Heart right ventricle (tissue), 16 donors: ENCODE measurements around the gene ZNF865. TPM values are rescaled to one million over a fixed set of nuclear protein-coding genes. Genes with fewer than 3 reads are reported as not detected.
A peak's percentile ranks its signal among the peaks of the same experiment; 100 is the strongest.

Experiments
- ATAC-seq, 8 donors: fragments of 200-7000 bp; cut with Tn5 transposase; one replicate each; pipeline ENCODE4 v1.9.1; 2020; ENCODE audit warnings: mild to moderate bottlenecking in 8 of 8, moderate library complexity in 8 of 8, moderate number of reproducible peaks in 1 of 8
- DNase-seq, 2 donors: peaks; one replicate each; pipeline ENCODE4 v3.0.0-alpha.2; 2020
- H3K27ac ChIP-seq, 10 donors: fragments of 200-600 bp; sonication (generic) in 2 of 10; one replicate each; pipeline versions ENCODE4 v1.5.0 to v1.8.0; 2020 to 2022; ENCODE audit warnings: mild to moderate bottlenecking in 3 of 10
- H3K27me3 ChIP-seq, 7 donors: fragments of 200-600 bp; one replicate each; pipeline ENCODE4 v1.8.0; 2021 to 2022; ENCODE audit warnings: mild to moderate bottlenecking in 2 of 7
- H3K36me3 ChIP-seq, 9 donors: fragments of 200-600 bp; sonication (generic) in 1 of 9; one replicate each; pipeline versions ENCODE4 v1.5.0 to v1.8.0; 2020 to 2022; ENCODE audit warnings: mild to moderate bottlenecking in 2 of 9
- H3K4me1 ChIP-seq, 9 donors: fragments of 200-600 bp; sonication (generic) in 1 of 9; one replicate each; pipeline versions ENCODE4 v1.5.0 to v1.8.0; 2020 to 2022; ENCODE audit warnings: mild to moderate bottlenecking in 4 of 9
- H3K4me3 ChIP-seq, 10 donors: fragments of 200-600 bp; sonication (generic) in 2 of 10; one replicate each; pipeline versions ENCODE4 v1.5.0 to v1.8.0; 2020 to 2022; ENCODE audit warnings: mild to moderate bottlenecking in 7 of 10, moderate library complexity in 2 of 10
- H3K9me3 ChIP-seq, 11 donors: fragments of 200-600 bp in 10 of 11; sonication (generic) in 2 of 11; one replicate each; pipeline versions ENCODE4 v1.5.0 to v1.8.0; 2013 to 2022; ENCODE audit warnings: mild to moderate bottlenecking in 2 of 11, control low read depth in 1 of 11, moderate library complexity in 1 of 11
- WGBS, 2 donors: extraction: QIAGEN DNeasy Blood & Tissue Kit; methylation state at CpG; one replicate each; pipeline ENCODE4 v1.1.7; 2013; ENCODE audit warnings: inconsistent platforms in 1 of 2; 5-methylcytosine and 5-hydroxymethylcytosine counted together
- intact Hi-C, 10 donors: fragments of 100-400 bp; cut with DNase I; formaldehyde crosslinking; loops; one replicate each; pipeline versions ENCODE4 v1.11.1 to v1.14.2; 2022
- polyA plus RNA-seq, 2 donors: library from polyadenylated mRNA; stranded (reverse); fragments of 200-250 nt; gene quantifications; one replicate each; pipeline ENCODE4 v1.2.3, GENCODE V29; 2013
- total RNA-seq, 10 donors: library from RNA; stranded (reverse); fragmentation: NEBNext Ultra II Directional in 3 of 10; extraction: Animal tissue kit (Norgen Biotek cat#: 25700) in 3 of 10; gene quantifications; one replicate each; pipeline versions ENCODE4 v1.2.1 to v1.2.4, GENCODE V29; 2021 to 2023
- TF ChIP-seq, protein P1 (sequence below), 9 donors: fragments of 200-600 bp; sonication (generic) in 2 of 9; IDR thresholded peaks; one replicate each; pipeline versions ENCODE4 v1.5.0 to v1.8.0; 2021 to 2022; ENCODE audit warnings: antibody characterized with exemption in 9 of 9, mild to moderate bottlenecking in 5 of 9, moderate library complexity in 1 of 9
- donor health status: Arrhythmogenic right ventricular cardiomyopathy.
- donor health status: ischemic (EF 13 %, LVEDD 7.1; RV severe dilation, severe dysfunction).
- donor health status: healthy with polysubstance abuse.
- donor health status: DM: no; HTN: yes; CAD: no.
- donor health status: DM: no; HTN: no; CAD: no.
- donor health status: ischemic (EF 25% LVEDD 6.9; RV normal size, moderate dysfunction).
- donor health status: ischemic (EF 25% LVEDD 5.7; RV mildly dilated, moderate dysfunction).
- donor health status: healthy.
- donor health status: DM: yes; HTN: yes; CAD: no.
- donor health status: Ischemic cardiomyopathy.
- donor health status: ischemic (EF 35%, LVEDD 5.7; RV mildly dilated, moderate dysfunction).
- donor health status: nonischemic (EF 11% LVEDD 7.7; RV severe dilation, severe dysfunction).
- donor health status: DM: yes; HTN: yes; CAD: no.
- donor health status: PGD.
- donor health status: ischemic (EF 29% LVEDD 5.4; RV normal size, mild dysfunction).
- donor health status: nonischemic (EF 23%, LVEDD 6.1; RV moderate dilation, normal function).

ZNF865 gene
- total and polyA plus RNA-seq, 12 donors: 11.8 to 26.5 (median 13.7) TPM

DNA sequence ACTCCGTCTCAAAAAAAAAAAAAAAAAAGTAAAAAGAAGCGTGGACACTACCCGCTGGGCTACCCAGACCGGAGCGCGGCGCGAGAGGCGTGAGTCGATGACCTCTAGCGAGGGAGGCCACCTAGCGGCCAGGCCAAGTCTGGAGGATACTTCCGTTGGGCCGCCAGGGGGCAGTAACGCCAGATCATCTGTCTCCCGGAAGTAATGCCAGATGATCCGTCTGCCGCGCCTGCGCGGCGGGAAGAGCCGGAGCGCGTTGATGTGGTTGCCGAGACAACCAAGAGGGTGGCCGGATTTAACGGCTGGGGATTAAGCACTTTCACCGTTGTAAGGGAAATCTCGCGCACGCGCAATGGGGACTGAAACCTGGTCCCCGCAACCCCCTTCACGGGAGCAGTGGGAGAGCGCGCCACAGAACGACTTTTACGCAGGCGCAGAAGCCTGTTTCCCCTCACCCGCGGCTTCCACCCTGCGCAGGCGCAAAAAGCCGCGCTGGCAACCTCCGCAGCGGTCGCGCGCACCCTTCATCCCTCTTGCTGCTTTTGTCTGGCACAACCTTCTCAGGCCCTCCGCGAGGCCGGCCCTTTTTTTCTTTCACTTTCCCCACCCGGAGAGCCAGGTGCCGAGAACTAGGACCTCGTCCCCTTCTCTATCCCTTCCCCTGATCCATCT lies 48.3 kb downstream of the ZNF865 start:
- H3K27me3 ChIP-seq: no peaks in the 10 kb centered on the region
- intact Hi-C loops: loop anchor here in 3 of 10 donors (1.0 kb wide), 2 partner anchors 18 to 22 kb away; partner anchors contain the start of gene EPN1 (in 2 of the 3)
- H3K4me1 ChIP-seq: peaks cover 27 to 54% (median 48%) of the 10 kb centered on the region in 9 donors
- peak overlapping the region; percentile 95 to 100 (median 99) for H3K27ac ChIP-seq
- TF ChIP-seq, protein P1, sequence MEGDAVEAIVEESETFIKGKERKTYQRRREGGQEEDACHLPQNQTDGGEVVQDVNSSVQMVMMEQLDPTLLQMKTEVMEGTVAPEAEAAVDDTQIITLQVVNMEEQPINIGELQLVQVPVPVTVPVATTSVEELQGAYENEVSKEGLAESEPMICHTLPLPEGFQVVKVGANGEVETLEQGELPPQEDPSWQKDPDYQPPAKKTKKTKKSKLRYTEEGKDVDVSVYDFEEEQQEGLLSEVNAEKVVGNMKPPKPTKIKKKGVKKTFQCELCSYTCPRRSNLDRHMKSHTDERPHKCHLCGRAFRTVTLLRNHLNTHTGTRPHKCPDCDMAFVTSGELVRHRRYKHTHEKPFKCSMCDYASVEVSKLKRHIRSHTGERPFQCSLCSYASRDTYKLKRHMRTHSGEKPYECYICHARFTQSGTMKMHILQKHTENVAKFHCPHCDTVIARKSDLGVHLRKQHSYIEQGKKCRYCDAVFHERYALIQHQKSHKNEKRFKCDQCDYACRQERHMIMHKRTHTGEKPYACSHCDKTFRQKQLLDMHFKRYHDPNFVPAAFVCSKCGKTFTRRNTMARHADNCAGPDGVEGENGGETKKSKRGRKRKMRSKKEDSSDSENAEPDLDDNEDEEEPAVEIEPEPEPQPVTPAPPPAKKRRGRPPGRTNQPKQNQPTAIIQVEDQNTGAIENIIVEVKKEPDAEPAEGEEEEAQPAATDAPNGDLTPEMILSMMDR (IDR thresholded peaks at IDR 0.05): peak; percentile 94 to 100 (median 99)
- WGBS, 2 donors: 0% methylated on average over 56 to 57 of the region's 57 CpGs
- H3K9me3 ChIP-seq: no peaks in the 10 kb centered on the region
- peak; percentile 63 to 85 (median 76) for ATAC-seq
- peak overlapping the region; percentile 78 to 99 (median 90) for H3K4me3 ChIP-seq
- peak; percentile 98 for DNase-seq
- peaks cover 0 to 18% (median 0%) of the 10 kb centered on the region in 9 donors for H3K36me3 ChIP-seq

- 0% methylated on average over 52 of the region's 52 CpGs for WGBS, 2 donors
- Histone ChIP-seq H3K36me3 (peaks cover 0 to 22% (median 0%) of the 10 kb centered on the region in 9 donors), H3K4me1 (peaks cover 33 to 54% (median 48%) of the 10 kb centered on the region in 9 donors), H3K27me3 (no peaks in the 10 kb centered on the region), H3K9me3 (no peaks in the 10 kb centered on the region), H3K27ac (peak overlapping the region; percentile 95 to 100 (median 99)), H3K4me3 (peak overlapping the region; percentile 78 to 99 (median 90))
- ATAC-seq (peak; percentile 77 to 89 (median 82)), DNase-seq (peak; percentile 98 to 100)
- intact Hi-C loops: loop anchor here in 2 of 10 donors (1.0 kb wide), 1 partner anchor 21 kb away; the partner anchor contains the start of gene EPN1 (in 2 of the 2)
- TF ChIP-seq, protein P1 (IDR thresholded peaks at IDR 0.05): no peak
These were observed 48.9 kb downstream of the ZNF865 start for GRCh38 chr19:55654323-55654867.

GRCh38 chr19:55654868-55655647 lies 49.6 kb downstream of the ZNF865 start, which contains the start of gene U2AF2:
Gene U2AF2, plus strand, starts transcription at chr19:55655035. Its CDS starts 70 bp downstream, at chr19:55655105.
- DNase-seq: peak; percentile 96 to 98
- no peaks in the 10 kb centered on the region for H3K9me3 ChIP-seq
- H3K27me3 ChIP-seq: no peaks in the 10 kb centered on the region
- TF ChIP-seq, protein P1 (IDR thresholded peaks at IDR 0.05): no peak
- peak within 1 kb of the TSS; percentile 95 to 100 (median 99) for H3K27ac ChIP-seq
- H3K36me3 ChIP-seq: peaks cover 0 to 29% (median 6%) of the 10 kb centered on the region in 9 donors
- peaks cover 35 to 57% (median 54%) of the 10 kb centered on the region in 9 donors for H3K4me1 ChIP-seq
- peak within 1 kb of the TSS; percentile 78 to 99 (median 90) for H3K4me3 ChIP-seq
- WGBS, 2 donors: 0% methylated on average over 93 to 95 of the region's 95 CpGs
- ATAC-seq: peak; percentile 10 to 69 (median 60)
- intact Hi-C loops: loop anchor here in 3 of 10 donors (1.0 kb wide), 1 partner anchor 20 kb away; the partner anchor contains the start of gene EPN1 (in 3 of the 3)

DNA sequence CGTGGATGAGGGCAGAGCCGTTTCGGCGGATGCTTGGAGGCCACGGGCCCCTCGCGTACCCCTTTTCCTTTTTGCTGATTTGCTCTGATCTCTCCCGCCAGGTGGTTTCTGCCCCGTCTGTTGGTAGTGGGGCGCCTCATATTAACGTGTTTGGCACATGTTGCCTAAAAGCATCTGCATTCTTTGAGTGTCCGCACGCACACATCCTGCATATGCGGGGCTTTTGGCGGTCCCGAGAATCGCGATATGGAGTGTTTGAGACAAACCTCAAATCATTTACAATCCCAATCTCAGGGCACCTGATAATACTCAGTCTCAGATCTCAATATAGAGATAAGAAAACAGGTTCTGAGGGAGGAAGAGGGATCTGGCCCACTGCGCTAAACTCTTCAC lies 50.2 kb downstream of the ZNF865 start:
- H3K36me3 ChIP-seq: peaks cover 0 to 33% (median 8%) of the 10 kb centered on the region in 9 donors
- peak overlapping the region; percentile 78 to 99 (median 90) for H3K4me3 ChIP-seq
- H3K27me3 ChIP-seq: no peaks in the 10 kb centered on the region
- H3K27ac ChIP-seq: peak overlapping the region; percentile 95 to 100 (median 99)
- no peaks in the 10 kb centered on the region for H3K9me3 ChIP-seq
- intact Hi-C loops: loop anchor here in 2 of 10 donors (1.0 to 2.0 kb wide), 2 partner anchors 17 to 20 kb away; partner anchors contain the start of gene EPN1 (in 1 of the 2)
- ATAC-seq (no peak), DNase-seq (no peak)
- H3K4me1 ChIP-seq: peaks cover 35 to 61% (median 54%) of the 10 kb centered on the region in 9 donors
- 1 to 2% methylated on average over 19 of the region's 19 CpGs for WGBS, 2 donors
- TF ChIP-seq, protein P1 (IDR thresholded peaks at IDR 0.05): no peak
